Activated CD8-positive, alpha-beta T cell treated with anti-CD3 and anti-CD28 coated beads for 36 hours (primary cell): Measurements from ENCODE around the gene CAMK4. TPM values are rescaled to one million over a fixed set of nuclear protein-coding genes. Genes with fewer than 3 reads are reported as not detected.

Experiments
- ATAC-seq: fragments of 200-7000 bp; cut with Tn5 transposase; one replicate; pipeline ENCODE4 v1.10.0; 2021; ENCODE audit warnings: mild to moderate bottlenecking, moderate library complexity
- CTCF ChIA-PET: fragments of 350-600 bp; sonication (Branson Sonifier 250); formaldehyde crosslinking; loops from one replicate; lab custom pipeline; 2021; ENCODE audit warnings: antibody characterized with exemption; lab: Charles Lee
- POLR2A ChIA-PET: fragments of 350-600 bp; sonication (Branson Sonifier 250); formaldehyde crosslinking; loops from one replicate; lab custom pipeline; 2021; ENCODE audit warnings: antibody characterized with exemption; lab: Charles Lee
- DNase-seq: peaks from one replicate; pipeline ENCODE4 v3.0.0-alpha.2; 2020
- H3K27ac Mint-ChIP-seq: one replicate; pipeline ENCODE4 v1.8.0; 2021; ENCODE audit warnings: mild to moderate bottlenecking, mixed read lengths
- H3K27me3 Mint-ChIP-seq: one replicate; pipeline ENCODE4 v1.8.0; 2021; ENCODE audit warnings: mixed read lengths
- H3K36me3 Mint-ChIP-seq: one replicate; pipeline ENCODE4 v1.8.0; 2021; ENCODE audit warnings: low read depth, mixed read lengths
- H3K4me1 Mint-ChIP-seq: one replicate; pipeline ENCODE4 v1.8.0; 2021; ENCODE audit warnings: low read depth, mixed read lengths
- H3K4me3 Mint-ChIP-seq: one replicate; pipeline ENCODE4 v1.8.0; 2021; ENCODE audit warnings: mild to moderate bottlenecking, moderate library complexity, mixed read lengths
- H3K9me3 Mint-ChIP-seq: one replicate; pipeline ENCODE4 v1.8.0; 2021; ENCODE audit warnings: mixed read lengths
- intact Hi-C: fragments of 100-400 bp; cut with micrococcal nuclease; formaldehyde crosslinking; loops from one replicate; pipeline ENCODE4 v1.10.0; 2022
- total RNA-seq, 2 experiments: library from RNA; stranded (reverse); gene quantifications; one replicate each; pipeline ENCODE4 v1.2.3, GENCODE V29; 2021
- TF ChIP-seq, protein P1 (sequence below): fragments of 200-600 bp; IDR thresholded peaks from one replicate; pipeline ENCODE4 v1.8.0; 2022; ENCODE audit warnings: antibody characterized with exemption, mild to moderate bottlenecking

The CAMK4 gene
- total RNA-seq, 2 experiments from 2014 or later, result 79.7 to 80.7 TPM

DNA sequence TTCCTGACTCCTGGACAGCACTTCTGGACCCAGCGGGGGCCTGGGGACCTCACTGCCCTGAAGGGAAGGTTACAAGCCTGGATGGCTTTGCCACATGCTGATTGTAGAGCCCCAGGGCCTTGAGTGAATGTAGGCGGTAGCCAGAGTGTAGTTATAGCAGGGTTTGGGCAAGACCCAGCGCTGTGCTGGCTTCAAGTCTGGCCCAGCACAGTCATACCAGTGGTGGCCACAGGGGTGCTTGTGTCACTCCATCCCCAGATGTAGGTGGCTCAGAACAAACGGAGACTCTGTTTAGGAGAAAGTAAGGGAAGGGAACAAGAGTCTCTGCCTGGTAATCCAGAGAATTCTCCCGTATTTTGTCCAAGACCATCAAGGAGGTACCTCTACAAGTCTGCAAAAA lies 203.6 kb downstream of the CAMK4 start:
- Mint-ChIP-seq H3K27me3 (no peaks in the 10 kb centered on the region), H3K36me3 (peaks cover 40% of the 10 kb centered on the region), H3K4me3 (no peak overlapping the region), H3K9me3 (peaks cover 7% of the 10 kb centered on the region), H3K4me1 (peaks cover 36% of the 10 kb centered on the region), H3K27ac (no peak overlapping the region)
- ATAC-seq, result no peak
- DNase-seq, result no peak
- ChIA-PET POLR2A (no interaction called here), CTCF (no interaction called here)
- intact Hi-C loops, result no loop called here
- TF ChIP-seq, protein P1, sequence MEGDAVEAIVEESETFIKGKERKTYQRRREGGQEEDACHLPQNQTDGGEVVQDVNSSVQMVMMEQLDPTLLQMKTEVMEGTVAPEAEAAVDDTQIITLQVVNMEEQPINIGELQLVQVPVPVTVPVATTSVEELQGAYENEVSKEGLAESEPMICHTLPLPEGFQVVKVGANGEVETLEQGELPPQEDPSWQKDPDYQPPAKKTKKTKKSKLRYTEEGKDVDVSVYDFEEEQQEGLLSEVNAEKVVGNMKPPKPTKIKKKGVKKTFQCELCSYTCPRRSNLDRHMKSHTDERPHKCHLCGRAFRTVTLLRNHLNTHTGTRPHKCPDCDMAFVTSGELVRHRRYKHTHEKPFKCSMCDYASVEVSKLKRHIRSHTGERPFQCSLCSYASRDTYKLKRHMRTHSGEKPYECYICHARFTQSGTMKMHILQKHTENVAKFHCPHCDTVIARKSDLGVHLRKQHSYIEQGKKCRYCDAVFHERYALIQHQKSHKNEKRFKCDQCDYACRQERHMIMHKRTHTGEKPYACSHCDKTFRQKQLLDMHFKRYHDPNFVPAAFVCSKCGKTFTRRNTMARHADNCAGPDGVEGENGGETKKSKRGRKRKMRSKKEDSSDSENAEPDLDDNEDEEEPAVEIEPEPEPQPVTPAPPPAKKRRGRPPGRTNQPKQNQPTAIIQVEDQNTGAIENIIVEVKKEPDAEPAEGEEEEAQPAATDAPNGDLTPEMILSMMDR, result no peak

DNA sequence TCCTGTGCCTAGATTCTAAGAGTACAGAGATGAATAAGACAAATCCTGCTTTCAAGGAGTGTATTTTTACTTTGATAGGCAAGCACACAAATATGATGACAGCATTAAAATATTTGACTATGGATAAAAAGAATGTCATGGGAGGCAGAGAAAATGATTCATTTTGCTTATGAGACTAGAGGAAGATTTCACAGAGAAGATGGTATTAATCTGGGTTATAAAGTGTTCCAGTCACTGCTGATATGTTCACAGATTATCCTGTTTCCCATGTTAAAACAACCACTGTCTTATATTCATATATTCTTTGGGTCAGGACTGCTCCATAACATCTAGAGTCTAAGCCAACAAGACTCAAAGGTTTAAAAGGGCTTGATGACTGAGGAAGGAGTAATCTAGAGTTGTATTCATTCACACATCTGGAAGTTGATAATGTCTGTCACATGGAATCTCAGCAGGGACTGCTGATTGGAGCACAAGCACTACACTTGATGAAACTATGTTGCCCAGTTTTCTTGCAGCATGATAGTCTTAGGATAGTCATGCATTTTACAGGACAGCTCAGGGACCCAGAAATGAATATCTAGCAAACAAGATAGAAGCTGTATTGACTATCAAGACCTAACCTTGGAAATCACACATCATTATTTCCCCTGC lies 208.8 kb downstream of the CAMK4 start:
- Mint-ChIP-seq H3K4me1 (peaks cover 39% of the 10 kb centered on the region), H3K36me3 (peaks cover 27% of the 10 kb centered on the region), H3K27me3 (no peaks in the 10 kb centered on the region), H3K9me3 (peaks cover 7% of the 10 kb centered on the region), H3K4me3 (no peak overlapping the region), H3K27ac (peak overlapping the region; percentile 2)
- intact Hi-C loops, result no loop called here
- TF ChIP-seq, protein P1, result no peak
- ChIA-PET POLR2A (no interaction called here), CTCF (no interaction called here)
- no peak for DNase-seq
- ATAC-seq, result no peak

DNA sequence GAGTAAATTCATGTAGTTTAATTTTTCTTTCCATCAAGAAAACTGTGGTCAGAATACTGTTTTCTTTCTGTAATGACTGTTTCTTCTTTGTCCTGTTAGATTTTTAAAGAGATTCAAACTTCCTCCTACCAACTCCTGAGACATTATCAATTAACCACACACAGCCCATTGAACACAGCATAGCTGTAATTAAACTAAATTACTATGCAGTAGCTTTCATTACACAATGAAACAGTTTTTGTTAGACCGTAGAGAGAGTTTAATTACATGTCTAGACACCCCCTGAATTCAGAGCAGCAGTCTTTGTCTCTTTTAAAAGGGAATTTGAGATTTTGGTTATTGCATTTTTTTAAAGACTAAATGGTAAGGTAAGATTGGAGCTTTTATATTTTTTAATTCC lies 210.6 kb downstream of the CAMK4 start:
- peaks cover 25% of the 10 kb centered on the region for H3K36me3 Mint-ChIP-seq
- H3K27ac Mint-ChIP-seq, result no peak overlapping the region
- TF ChIP-seq, protein P1, result no peak
- POLR2A ChIA-PET, result interaction anchor here (0.6 kb wide), 1 partner anchor 204 kb away, joined by 3 read pairs; no protein-coding TSS in a partner anchor
- H3K27me3 Mint-ChIP-seq, result no peaks in the 10 kb centered on the region
- H3K4me1 Mint-ChIP-seq, result peaks cover 40% of the 10 kb centered on the region
- DNase-seq, result no peak
- H3K9me3 Mint-ChIP-seq, result peaks cover 3% of the 10 kb centered on the region
- intact Hi-C loops, result no loop called here
- no peak overlapping the region for H3K4me3 Mint-ChIP-seq
- CTCF ChIA-PET, result no interaction called here
- ATAC-seq, result no peak

DNA sequence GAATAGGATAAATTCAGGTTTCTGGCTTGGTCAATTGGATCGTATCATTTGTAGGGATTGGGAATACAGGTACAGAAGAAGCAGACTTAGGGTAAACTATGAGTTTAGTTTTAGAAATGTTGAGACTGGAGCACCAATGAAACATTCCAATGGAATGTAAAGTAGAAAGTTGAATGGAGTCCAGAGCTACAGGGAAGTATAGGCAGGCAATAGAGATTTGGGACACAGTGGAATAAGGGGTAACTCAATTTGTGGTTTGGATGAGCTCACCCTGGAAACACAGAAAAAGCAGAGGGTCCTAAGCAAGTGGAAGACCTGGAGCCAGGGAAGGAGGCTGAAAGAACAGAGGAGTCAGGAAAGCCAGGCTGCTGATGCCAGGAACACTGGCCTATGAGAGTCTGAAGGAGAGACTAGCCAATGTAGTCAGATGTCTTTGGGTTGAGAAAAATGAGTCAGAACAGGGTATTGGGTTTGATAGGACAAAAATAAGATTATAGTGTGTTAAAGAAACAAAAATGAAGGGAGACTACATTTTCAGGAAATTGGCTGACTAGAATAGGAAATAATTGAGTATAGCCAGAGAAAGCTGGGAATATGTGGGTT lies 215.4 kb downstream of the CAMK4 start:
- Mint-ChIP-seq H3K9me3 (no peaks in the 10 kb centered on the region), H3K27ac (peak overlapping the region; percentile 31), H3K27me3 (no peaks in the 10 kb centered on the region), H3K4me3 (no peak overlapping the region), H3K36me3 (peaks cover 23% of the 10 kb centered on the region), H3K4me1 (peaks cover 21% of the 10 kb centered on the region)
- ATAC-seq (no peak), DNase-seq (no peak)
- TF ChIP-seq, protein P1, result no peak
- intact Hi-C loops, result no loop called here
- CTCF ChIA-PET, result no interaction called here
- POLR2A ChIA-PET, result no interaction called here

DNA sequence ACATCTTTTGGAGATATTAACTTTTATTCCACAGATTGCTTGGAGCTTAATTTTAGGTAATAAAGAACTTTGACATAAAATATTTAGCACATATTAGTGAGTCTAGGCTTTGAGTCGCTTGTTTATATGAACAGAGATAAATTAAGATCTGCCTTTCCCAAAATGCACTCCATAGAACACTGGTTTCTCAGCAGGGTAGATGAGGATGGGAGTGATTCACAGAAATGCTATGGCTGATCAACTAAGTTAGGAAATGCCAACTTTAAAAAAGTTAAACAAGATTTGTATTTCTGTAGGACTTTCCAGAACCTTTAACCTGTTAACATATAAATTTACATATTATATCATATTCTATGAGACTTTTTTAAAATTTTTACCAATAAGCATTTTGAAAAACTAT lies 222.9 kb downstream of the CAMK4 start:
- no peaks in the 10 kb centered on the region for H3K9me3 Mint-ChIP-seq
- no peak overlapping the region for H3K27ac Mint-ChIP-seq
- no peak for DNase-seq
- POLR2A ChIA-PET, result no interaction called here
- intact Hi-C loops, result no loop called here
- ATAC-seq, result no peak
- TF ChIP-seq, protein P1, result no peak
- peaks cover 45% of the 10 kb centered on the region for H3K36me3 Mint-ChIP-seq
- H3K4me1 Mint-ChIP-seq, result peaks cover 17% of the 10 kb centered on the region
- H3K4me3 Mint-ChIP-seq, result no peak overlapping the region
- H3K27me3 Mint-ChIP-seq, result no peaks in the 10 kb centered on the region
- CTCF ChIA-PET, result no interaction called here
